GM12801 (cell line): Measurements from ENCODE around the gene CKM.

Experiments used
- TF ChIP-seq, protein P1 (sequence below): IDR thresholded peaks from one replicate; pipeline ENCODE4 v1.5.1; 2011; ENCODE audit warnings: control low read depth; ENCODE audit not compliant: insufficient read length; ENCODE audit errors: extremely low read depth

Gene CKM

DNA sequence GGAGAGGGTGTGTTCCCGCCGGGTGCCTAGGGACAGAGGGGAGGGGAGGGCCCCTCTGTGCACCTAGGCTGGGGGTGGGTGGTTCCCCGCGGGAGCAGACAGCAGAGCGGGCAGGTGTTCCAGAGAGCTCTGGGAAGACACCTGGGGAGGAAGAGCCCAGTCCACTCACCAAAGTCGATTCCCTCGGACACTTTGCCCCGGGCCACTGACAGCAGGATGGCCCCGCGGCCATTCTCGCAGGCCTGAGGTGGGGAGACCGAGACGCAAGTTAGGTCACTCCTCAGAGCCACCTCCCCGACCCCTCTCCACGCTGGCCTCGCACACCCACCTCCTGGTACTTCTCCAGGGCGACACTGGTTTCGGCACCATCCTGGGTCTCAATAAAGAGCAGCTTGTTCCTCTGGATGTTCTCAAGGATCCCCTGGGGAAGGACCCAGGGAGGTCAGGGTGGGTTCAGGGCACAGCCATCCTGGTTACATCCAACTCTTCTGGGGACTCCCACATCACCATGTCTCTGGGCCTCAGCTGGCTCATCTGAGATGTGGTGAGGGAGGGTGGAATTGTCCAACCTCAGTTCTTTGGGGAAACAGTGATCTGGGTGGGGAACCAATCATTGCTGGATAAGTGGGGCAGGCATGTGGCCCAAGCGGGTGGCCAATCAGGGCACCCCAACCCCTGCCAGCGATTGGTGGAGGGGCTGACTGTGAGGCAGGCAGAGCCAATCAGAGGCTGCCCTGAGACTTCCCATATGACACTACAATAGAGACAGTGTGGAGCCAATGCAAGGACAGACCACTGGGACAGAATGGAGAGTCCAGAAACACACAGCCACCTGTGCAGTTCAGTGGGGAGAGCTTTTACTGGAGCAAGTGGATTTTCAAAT is 30.5 kb upstream of the CKM start:
- TF ChIP-seq, protein P1, sequence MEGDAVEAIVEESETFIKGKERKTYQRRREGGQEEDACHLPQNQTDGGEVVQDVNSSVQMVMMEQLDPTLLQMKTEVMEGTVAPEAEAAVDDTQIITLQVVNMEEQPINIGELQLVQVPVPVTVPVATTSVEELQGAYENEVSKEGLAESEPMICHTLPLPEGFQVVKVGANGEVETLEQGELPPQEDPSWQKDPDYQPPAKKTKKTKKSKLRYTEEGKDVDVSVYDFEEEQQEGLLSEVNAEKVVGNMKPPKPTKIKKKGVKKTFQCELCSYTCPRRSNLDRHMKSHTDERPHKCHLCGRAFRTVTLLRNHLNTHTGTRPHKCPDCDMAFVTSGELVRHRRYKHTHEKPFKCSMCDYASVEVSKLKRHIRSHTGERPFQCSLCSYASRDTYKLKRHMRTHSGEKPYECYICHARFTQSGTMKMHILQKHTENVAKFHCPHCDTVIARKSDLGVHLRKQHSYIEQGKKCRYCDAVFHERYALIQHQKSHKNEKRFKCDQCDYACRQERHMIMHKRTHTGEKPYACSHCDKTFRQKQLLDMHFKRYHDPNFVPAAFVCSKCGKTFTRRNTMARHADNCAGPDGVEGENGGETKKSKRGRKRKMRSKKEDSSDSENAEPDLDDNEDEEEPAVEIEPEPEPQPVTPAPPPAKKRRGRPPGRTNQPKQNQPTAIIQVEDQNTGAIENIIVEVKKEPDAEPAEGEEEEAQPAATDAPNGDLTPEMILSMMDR, result no peak

GRCh38 chr19:45352471-45352870 is 29.8 kb upstream of the CKM start:
- TF ChIP-seq, protein P1, result no peak

DNA sequence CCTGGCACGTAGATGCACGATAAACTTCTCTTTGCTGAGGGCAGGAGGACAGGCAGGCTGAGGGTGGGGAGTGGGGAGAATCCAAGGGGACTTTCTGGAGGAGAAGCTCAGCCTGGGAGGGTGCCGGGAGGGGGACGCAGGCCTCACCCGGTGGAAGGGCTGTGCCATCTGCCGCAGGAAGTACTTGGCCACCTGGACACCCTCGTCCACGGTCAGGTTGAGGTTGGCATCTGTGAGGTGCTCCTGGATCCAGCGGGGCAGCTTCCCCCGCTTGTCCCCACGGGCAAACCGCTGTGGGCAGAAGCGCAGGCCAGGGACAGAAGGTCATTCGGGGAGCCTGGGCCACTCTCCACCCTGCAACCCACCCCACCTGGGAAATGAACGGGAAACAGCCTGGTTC is 29.4 kb upstream of the CKM start:
- TF ChIP-seq, protein P1, result no peak

GRCh38 chr19:45351401-45351952 is 28.8 kb upstream of the CKM start:
- TF ChIP-seq, protein P1, result no peak

- TF ChIP-seq, protein P1, result no peak
Observed at GRCh38 chr19:45350477-45351058, 27.9 kb upstream of the CKM start.

GRCh38 chr19:45349430-45349941 is 26.8 kb upstream of the CKM start:
- TF ChIP-seq, protein P1, result no peak

GRCh38 chr19:45349126-45349415 is 26.4 kb upstream of the CKM start:
- TF ChIP-seq, protein P1, result no peak
